Keratinocyte (primary cell): ENCODE results near the gene BCL2.

Experiments used
- EZH2 ChIP-seq: IDR thresholded peaks from one replicate; pipeline ENCODE4 v1.6.1; 2012; ENCODE audit warnings: inconsistent platforms, mild to moderate bottlenecking, low read length, moderate library complexity
- TF ChIP-seq, protein P1 (sequence below), 3 experiments: IDR thresholded peaks in 1 of 3; conservative IDR thresholded peaks in 1 of 3; optimal IDR thresholded peaks in 1 of 3; 2 replicates in 2 of 3; 3 replicates in 1 of 3; pipeline versions ENCODE3 to v1.5.1; 2011; ENCODE audit warnings: low read length in 3 of 3, mild to moderate bottlenecking in 3 of 3, moderate library complexity in 2 of 3, control low read depth in 1 of 3, inconsistent platforms in 1 of 3; ENCODE audit not compliant: insufficient read depth in 2 of 3; ENCODE audit errors: extremely low read depth in 1 of 3

DNA sequence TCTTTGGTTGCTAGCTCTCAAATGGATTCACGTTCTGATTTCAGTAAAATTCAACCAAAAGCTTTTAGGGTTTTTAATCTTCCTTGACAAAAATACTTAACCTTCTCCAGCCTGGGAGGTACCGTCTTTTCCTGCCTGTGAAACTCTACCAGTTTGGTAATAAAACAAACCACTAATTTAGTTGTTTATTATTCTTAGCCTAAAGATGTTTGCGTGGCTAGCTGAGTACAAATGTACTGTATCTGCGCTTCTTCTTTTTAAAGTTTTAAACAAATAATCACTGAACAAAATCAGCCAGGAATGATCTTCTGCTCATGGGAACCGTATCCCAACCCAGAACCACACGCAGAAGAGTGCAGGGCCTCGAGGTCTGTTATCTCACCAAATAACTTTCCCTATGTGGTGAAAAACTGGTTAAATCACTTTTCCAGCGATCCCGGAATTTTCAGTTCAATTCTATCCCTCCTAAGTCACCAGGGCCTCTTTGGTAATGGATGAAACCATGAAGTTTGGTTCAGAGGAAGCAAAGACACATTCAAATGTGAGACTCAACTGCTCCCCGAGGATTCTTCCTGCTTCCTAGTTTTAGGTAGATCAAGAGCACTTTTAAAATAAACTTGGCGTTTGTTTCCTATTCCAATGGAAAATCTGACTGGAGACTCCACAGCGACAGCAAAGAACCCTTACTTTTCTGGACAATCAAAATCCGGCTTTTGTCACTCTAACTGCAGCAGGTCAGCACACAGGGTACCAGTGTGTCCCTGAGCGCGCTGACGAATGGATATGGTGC, 36.1 kb downstream of the BCL2 start:
- TF ChIP-seq, protein P1, sequence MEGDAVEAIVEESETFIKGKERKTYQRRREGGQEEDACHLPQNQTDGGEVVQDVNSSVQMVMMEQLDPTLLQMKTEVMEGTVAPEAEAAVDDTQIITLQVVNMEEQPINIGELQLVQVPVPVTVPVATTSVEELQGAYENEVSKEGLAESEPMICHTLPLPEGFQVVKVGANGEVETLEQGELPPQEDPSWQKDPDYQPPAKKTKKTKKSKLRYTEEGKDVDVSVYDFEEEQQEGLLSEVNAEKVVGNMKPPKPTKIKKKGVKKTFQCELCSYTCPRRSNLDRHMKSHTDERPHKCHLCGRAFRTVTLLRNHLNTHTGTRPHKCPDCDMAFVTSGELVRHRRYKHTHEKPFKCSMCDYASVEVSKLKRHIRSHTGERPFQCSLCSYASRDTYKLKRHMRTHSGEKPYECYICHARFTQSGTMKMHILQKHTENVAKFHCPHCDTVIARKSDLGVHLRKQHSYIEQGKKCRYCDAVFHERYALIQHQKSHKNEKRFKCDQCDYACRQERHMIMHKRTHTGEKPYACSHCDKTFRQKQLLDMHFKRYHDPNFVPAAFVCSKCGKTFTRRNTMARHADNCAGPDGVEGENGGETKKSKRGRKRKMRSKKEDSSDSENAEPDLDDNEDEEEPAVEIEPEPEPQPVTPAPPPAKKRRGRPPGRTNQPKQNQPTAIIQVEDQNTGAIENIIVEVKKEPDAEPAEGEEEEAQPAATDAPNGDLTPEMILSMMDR (optimal IDR thresholded peaks at IDR 0.05 in 1 of 3, IDR thresholded peaks at IDR 0.05 in 1 of 3, conservative IDR thresholded peaks at IDR 0.05 in 1 of 3; ENCODE audit: extremely low read depth in 1 of 3, insufficient read depth in 2 of 3, low read length in 3 of 3): no peak
- no peak for TF ChIP-seq EZH2
